SK-N-SH (cell line): ENCODE measurements around the gene CCDC198. TPM values are rescaled to one million over a fixed set of nuclear protein-coding genes. Genes with fewer than 3 reads are reported as not detected.

ENCODE experiments used
- CTCF ChIA-PET: fragments of 300-600, 350-600 bp; formaldehyde crosslinking; extraction: SDS; loops from one replicate; lab custom pipeline; 2021; lab: Yijun Ruan, JAX
- POLR2A ChIA-PET: fragments of 350-600 bp; sonication (Branson Sonifier 250); formaldehyde crosslinking; extraction: SDS; loops from one replicate; lab custom pipeline; 2020; ENCODE audit warnings: antibody characterized with exemption, inconsistent platforms; lab: Yijun Ruan, JAX
- DNase-seq: peaks from one replicate; pipeline ENCODE4 v3.0.0; 2012
- H2AFZ ChIP-seq: fragments of 200-600 bp; sonication (generic); 2 replicates; pipeline ENCODE4 v1.8.1; 2016; ENCODE audit warnings: antibody characterized with exemption, mild to moderate bottlenecking, low read depth
- H3F3A ChIP-seq: fragments of 200-600 bp; sonication (generic); replicated peaks from 2 replicates; pipeline ENCODE3; 2016; ENCODE audit warnings: antibody characterized with exemption, mild to moderate bottlenecking; ENCODE audit not compliant: insufficient read depth
- H3K27ac ChIP-seq, 2 experiments: fragments of 200-500 bp in 1 of 2; fragments of 200-600 bp in 1 of 2; sonication (Bioruptor generic) in 1 of 2; sonication (generic), shearing (Covaris generic) in 1 of 2; 2 replicates each; pipeline versions ENCODE4 v1.5.1 to v1.6.1; 2014 to 2016; ENCODE audit warnings: low read depth in 2 of 2, inconsistent platforms in 1 of 2, low read length in 1 of 2, mild to moderate bottlenecking in 1 of 2, mixed read lengths in 1 of 2
- H3K27me3 ChIP-seq: fragments of 200-600 bp; sonication (generic), shearing (Covaris generic); 2 replicates; pipeline ENCODE4 v1.6.1; 2016; ENCODE audit warnings: mixed run types; ENCODE audit not compliant: insufficient read depth
- H3K36me3 ChIP-seq, 2 experiments: fragments of 200-500 bp in 1 of 2; fragments of 200-600 bp in 1 of 2; sonication (Bioruptor generic) in 1 of 2; sonication (generic) in 1 of 2; replicated peaks in 1 of 2; 2 replicates each; pipeline versions ENCODE3 to v1.5.1; 2014 to 2016; ENCODE audit warnings: low read length in 1 of 2, mild to moderate bottlenecking in 1 of 2; ENCODE audit not compliant: insufficient read depth in 2 of 2, control insufficient read depth in 1 of 2
- H3K4me1 ChIP-seq, 2 experiments: fragments of 200-500 bp in 1 of 2; fragments of 200-600 bp in 1 of 2; sonication (Bioruptor generic) in 1 of 2; sonication (generic), shearing (Covaris generic) in 1 of 2; 2 replicates each; pipeline versions ENCODE4 v1.5.1 to v1.6.1; 2014 to 2016; ENCODE audit warnings: low read depth in 1 of 2, low read length in 1 of 2, mixed run types in 1 of 2; ENCODE audit not compliant: insufficient read depth in 2 of 2, control insufficient read depth in 1 of 2
- H3K4me2 ChIP-seq: fragments of 200-600 bp; sonication (generic), shearing (Covaris generic); 2 replicates; pipeline ENCODE4 v1.6.1; 2017; ENCODE audit warnings: mixed run types
- H3K4me3 ChIP-seq, 2 experiments: fragments of 200-500 bp in 1 of 2; fragments of 200-600 bp in 1 of 2; sonication (Bioruptor generic) in 1 of 2; sonication (generic), shearing (Covaris generic) in 1 of 2; 2 replicates each; pipeline versions ENCODE4 v1.5.1 to v1.8.1; 2014 to 2016; ENCODE audit warnings: low read depth in 2 of 2, inconsistent platforms in 1 of 2, low read length in 1 of 2, mild to moderate bottlenecking in 1 of 2, mixed read lengths in 1 of 2, moderate library complexity in 1 of 2
- H3K79me2 ChIP-seq: fragments of 200-600 bp; sonication (generic); 2 replicates; pipeline ENCODE4 v1.8.1; 2017; ENCODE audit warnings: mild to moderate bottlenecking; ENCODE audit not compliant: insufficient read depth
- H3K9ac ChIP-seq: fragments of 200-600 bp; sonication (generic); 2 replicates; pipeline ENCODE4 v1.6.1; 2017; ENCODE audit warnings: mixed run types
- H3K9me2 ChIP-seq: fragments of 200-600 bp; sonication (generic); 2 replicates; pipeline ENCODE4 v1.6.1; 2017; ENCODE audit warnings: mixed run types
- H3K9me3 ChIP-seq: fragments of 200-600 bp; sonication (generic); 2 replicates; pipeline ENCODE4 v1.6.1; 2017; ENCODE audit warnings: mixed run types, mild to moderate bottlenecking, moderate library complexity
- H4K20me1 ChIP-seq: fragments of 200-600 bp; sonication (generic); 2 replicates; pipeline ENCODE4 v1.6.1; 2017; ENCODE audit warnings: mild to moderate bottlenecking, mixed run types; ENCODE audit not compliant: insufficient read depth
- CHD2 ChIP-seq: fragments of 150-350 bp; IDR thresholded peaks from 2 replicates; pipeline ENCODE4 v1.6.1; 2018; ENCODE audit warnings: low read length; ENCODE audit not compliant: partially characterized antibody
- ELF1 ChIP-seq: IDR thresholded peaks from 2 replicates; pipeline ENCODE4 v1.4.0; 2012
- EP300 ChIP-seq, 2 experiments: IDR thresholded peaks; 2 replicates each; pipeline versions ENCODE4 v1.4.0 to v1.6.1; 2012; ENCODE audit warnings: borderline replicate concordance in 1 of 2, low read depth in 1 of 2, low read length in 1 of 2
- EZH2phosphoT487 ChIP-seq: fragments of 200-600 bp; sonication (generic); IDR thresholded peaks from 2 replicates; pipeline ENCODE4 v1.6.1; 2017; ENCODE audit warnings: low read depth, mixed run types, mild to moderate bottlenecking, antibody characterized with exemption, moderate library complexity, borderline replicate concordance
- FOSL2 ChIP-seq: IDR thresholded peaks from 2 replicates; pipeline ENCODE4 v1.4.0; 2012; ENCODE audit warnings: low read depth, mild to moderate bottlenecking, moderate library complexity, borderline replicate concordance
- FOXJ3 ChIP-seq: sonication (generic); formaldehyde crosslinking; IDR thresholded peaks from 2 replicates; pipeline ENCODE4 v1.5.1; 2020; ENCODE audit warnings: mild to moderate bottlenecking, missing genetic modification reagents
- GABPA ChIP-seq: IDR thresholded peaks from 2 replicates; pipeline ENCODE4 v1.4.0; 2012; ENCODE audit warnings: low read depth, mild to moderate bottlenecking
- GATA2 ChIP-seq: sonication (generic); formaldehyde crosslinking; IDR thresholded peaks from 2 replicates; pipeline ENCODE4 v1.5.0; 2020; ENCODE audit warnings: mild to moderate bottlenecking, missing genetic modification reagents
- IRF3 ChIP-seq: fragments of 150-350 bp; IDR thresholded peaks from 2 replicates; pipeline ENCODE4 v1.6.1; 2016; ENCODE audit warnings: mild to moderate bottlenecking, low read depth, low read length
- JUND ChIP-seq: IDR thresholded peaks from 2 replicates; pipeline ENCODE4 v1.4.0; 2012
- MAX ChIP-seq: IDR thresholded peaks from 2 replicates; pipeline ENCODE4 v1.4.0; 2012; ENCODE audit warnings: low read depth
- MEF2A ChIP-seq: IDR thresholded peaks from 2 replicates; pipeline ENCODE4 v1.4.0; 2012; ENCODE audit warnings: low read depth, borderline replicate concordance
- MXI1 ChIP-seq: IDR thresholded peaks from 2 replicates; pipeline ENCODE4 v1.6.1; 2012; ENCODE audit warnings: mild to moderate bottlenecking, low read depth, low read length, improper control_type of control experiment
- POLR2AphosphoS5 ChIP-seq: IDR thresholded peaks from 2 replicates; pipeline ENCODE4 v1.6.1; 2012; ENCODE audit warnings: low read depth, low read length
- RAD21 ChIP-seq: IDR thresholded peaks from 2 replicates; pipeline ENCODE4 v1.6.1; 2012; ENCODE audit warnings: mild to moderate bottlenecking, low read length
- RFX5 ChIP-seq: IDR thresholded peaks from 2 replicates; pipeline ENCODE4 v1.6.1; 2012; ENCODE audit warnings: mild to moderate bottlenecking, improper control_type of control experiment, low read length
- RXRA ChIP-seq: IDR thresholded peaks from 2 replicates; pipeline ENCODE4 v1.4.0; 2012; ENCODE audit warnings: low read depth, mild to moderate bottlenecking, borderline replicate concordance
- TAF1 ChIP-seq: IDR thresholded peaks from 2 replicates; pipeline ENCODE4 v1.6.1; 2012; ENCODE audit warnings: low read depth, mild to moderate bottlenecking, low read length, moderate library complexity, borderline replicate concordance
- TCF12 ChIP-seq: IDR thresholded peaks from 2 replicates; pipeline ENCODE4 v1.4.0; 2012
- TEAD4 ChIP-seq: IDR thresholded peaks from 2 replicates; pipeline ENCODE4 v1.4.0; 2012; ENCODE audit warnings: mild to moderate bottlenecking, borderline replicate concordance; ENCODE audit not compliant: insufficient read depth
- USF2 ChIP-seq: fragments of 150-350 bp; IDR thresholded peaks from 2 replicates; pipeline ENCODE4 v1.6.1; 2017; ENCODE audit warnings: antibody characterized with exemption, low read length, low read depth, borderline replicate concordance
- YY1 ChIP-seq: IDR thresholded peaks from 2 replicates; pipeline ENCODE4 v1.4.0; 2012; ENCODE audit warnings: low read depth, mild to moderate bottlenecking
- WGBS: methylation state at CpG from one replicate; pipeline ENCODE4 v1.1.6; 2017; ENCODE audit warnings: low lambda C conversion rate; 5-methylcytosine and 5-hydroxymethylcytosine counted together
- polyA plus RNA-seq, 3 experiments: library from polyadenylated mRNA; depleted of rRNA; stranded (reverse); fragments of >200 nt; gene quantifications; 2 replicates each; pipeline ENCODE4 v1.2.3, GENCODE V29; 2012
- TF ChIP-seq, protein P1 (sequence below): fragments of 200-600 bp; sonication (generic); IDR thresholded peaks from 2 replicates; pipeline ENCODE4 v1.6.1; 2017; ENCODE audit warnings: antibody characterized with exemption, mild to moderate bottlenecking, moderate library complexity

The CCDC198 gene
- polyA plus RNA-seq, 1 of the 3 experiments (the other 2 are of a cell fraction) = not detected

DNA sequence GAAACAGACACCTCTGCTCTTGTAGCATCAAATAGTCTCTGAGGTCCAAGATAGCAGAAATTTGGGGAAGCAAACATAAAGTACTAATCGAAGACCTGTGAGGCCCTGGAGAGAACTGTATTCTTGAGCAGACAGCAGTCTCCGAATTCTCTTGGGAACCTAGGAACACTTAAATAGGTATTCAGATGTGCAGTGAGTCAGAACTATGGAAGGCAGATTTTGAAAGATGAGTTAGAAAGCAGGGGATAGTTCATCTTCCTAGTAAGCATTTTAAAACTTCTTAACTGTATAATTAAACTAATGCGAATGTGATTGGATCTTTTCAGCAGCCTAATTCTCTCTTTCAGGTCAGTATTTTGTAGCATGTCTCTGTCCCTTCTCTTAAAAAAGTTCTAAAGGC is 72.7 kb downstream of the CCDC198 start:
- Histone ChIP-seq H3K27ac (no peak overlapping the region), H3K79me2 (no peaks in the 10 kb centered on the region), H3K9ac (no peak overlapping the region), H3K9me2 (no peaks in the 10 kb centered on the region), H3K27me3 (no peaks in the 10 kb centered on the region), H4K20me1 (no peaks in the 10 kb centered on the region), H3K4me1 (no peaks in the 10 kb centered on the region), H2AFZ (no peak overlapping the region), H3K36me3 (no peaks in the 10 kb centered on the region), H3F3A (no peaks in the 10 kb centered on the region), H3K9me3 (no peaks in the 10 kb centered on the region), H3K4me2 (no peak overlapping the region), H3K4me3 (no peak overlapping the region)
- TF ChIP-seq RAD21 = no peak
- TF ChIP-seq FOXJ3 (CRISPR knock-in tag) = no peak
- TF ChIP-seq CHD2 = no peak
- no peak for TF ChIP-seq RXRA
- TF ChIP-seq RFX5 = no peak
- TF ChIP-seq EZH2phosphoT487 = no peak
- no peak for TF ChIP-seq ELF1
- TF ChIP-seq MXI1 = no peak
- TF ChIP-seq MEF2A = no peak
- TF ChIP-seq YY1 = no peak
- no peak for DNase-seq
- CTCF ChIA-PET = no interaction called here
- POLR2A ChIA-PET = no interaction called here
- 83% methylated on average over 3 of the region's 3 CpGs for WGBS

DNA sequence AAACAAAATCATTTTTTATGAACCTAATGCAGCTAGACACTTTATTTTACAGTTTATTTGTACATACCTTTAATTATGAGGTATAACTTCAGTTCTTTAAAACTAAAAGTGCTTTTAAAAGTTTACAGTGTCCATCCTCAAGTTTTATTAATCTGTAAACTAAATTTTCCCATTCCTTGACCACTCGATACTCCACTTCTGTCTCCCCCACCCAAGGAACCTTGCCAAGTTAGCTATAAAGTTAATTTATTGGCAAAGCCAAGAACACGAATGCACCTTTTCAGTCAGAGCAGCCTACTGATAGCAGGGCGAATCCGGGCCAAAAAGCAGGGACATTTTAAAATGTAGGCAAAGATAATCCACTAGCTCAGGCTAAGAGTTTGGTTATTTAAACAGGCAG is 73.6 kb downstream of the CCDC198 start:
- H4K20me1 ChIP-seq = no peaks in the 10 kb centered on the region
- no peak overlapping the region for H3K9ac ChIP-seq
- ChIA-PET CTCF (no interaction called here), POLR2A (no interaction called here)
- no peak for DNase-seq
- TF ChIP-seq MAX = no peak
- TF ChIP-seq FOSL2 = no peak
- TF ChIP-seq RAD21 = no peak
- TF ChIP-seq, protein P1, sequence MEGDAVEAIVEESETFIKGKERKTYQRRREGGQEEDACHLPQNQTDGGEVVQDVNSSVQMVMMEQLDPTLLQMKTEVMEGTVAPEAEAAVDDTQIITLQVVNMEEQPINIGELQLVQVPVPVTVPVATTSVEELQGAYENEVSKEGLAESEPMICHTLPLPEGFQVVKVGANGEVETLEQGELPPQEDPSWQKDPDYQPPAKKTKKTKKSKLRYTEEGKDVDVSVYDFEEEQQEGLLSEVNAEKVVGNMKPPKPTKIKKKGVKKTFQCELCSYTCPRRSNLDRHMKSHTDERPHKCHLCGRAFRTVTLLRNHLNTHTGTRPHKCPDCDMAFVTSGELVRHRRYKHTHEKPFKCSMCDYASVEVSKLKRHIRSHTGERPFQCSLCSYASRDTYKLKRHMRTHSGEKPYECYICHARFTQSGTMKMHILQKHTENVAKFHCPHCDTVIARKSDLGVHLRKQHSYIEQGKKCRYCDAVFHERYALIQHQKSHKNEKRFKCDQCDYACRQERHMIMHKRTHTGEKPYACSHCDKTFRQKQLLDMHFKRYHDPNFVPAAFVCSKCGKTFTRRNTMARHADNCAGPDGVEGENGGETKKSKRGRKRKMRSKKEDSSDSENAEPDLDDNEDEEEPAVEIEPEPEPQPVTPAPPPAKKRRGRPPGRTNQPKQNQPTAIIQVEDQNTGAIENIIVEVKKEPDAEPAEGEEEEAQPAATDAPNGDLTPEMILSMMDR = no peak
- TF ChIP-seq GATA2 = no peak
- TF ChIP-seq EP300 (IDR thresholded peaks at IDR 0.05; ENCODE audit: borderline replicate concordance in 1 of 2, low read depth in 1 of 2, low read length in 1 of 2) = no peak
- TF ChIP-seq TCF12 = no peak
- no peak for TF ChIP-seq POLR2AphosphoS5
- TF ChIP-seq ELF1 = no peak
- TF ChIP-seq USF2 = no peak
- TF ChIP-seq IRF3 = no peak
- TF ChIP-seq MXI1 = no peak
- TF ChIP-seq TEAD4 = no peak
- no peak for TF ChIP-seq CHD2
- TF ChIP-seq FOXJ3 (CRISPR knock-in tag) = no peak
- no peak for TF ChIP-seq TAF1
- TF ChIP-seq JUND = no peak
- no peak for TF ChIP-seq GABPA
- H3K9me3 ChIP-seq = no peaks in the 10 kb centered on the region
- H3K27me3 ChIP-seq = no peaks in the 10 kb centered on the region
- no peaks in the 10 kb centered on the region for H3F3A ChIP-seq
- H3K79me2 ChIP-seq = no peaks in the 10 kb centered on the region
- no peak overlapping the region for H2AFZ ChIP-seq
- H3K36me3 ChIP-seq = no peaks in the 10 kb centered on the region
- H3K4me2 ChIP-seq = no peak overlapping the region
- H3K27ac ChIP-seq = no peak overlapping the region
- WGBS = 62% methylated on average over 4 of the region's 4 CpGs
- H3K4me1 ChIP-seq = no peaks in the 10 kb centered on the region
- H3K4me3 ChIP-seq = no peak overlapping the region
- no peaks in the 10 kb centered on the region for H3K9me2 ChIP-seq
